GM19328 (cell line): ENCODE data around the gene OR6K2.

Source experiments
- ATAC-seq: cut with Tn5 transposase; IDR thresholded peaks from one replicate; pipeline ENCODE4 v1.9.1; 2021; ENCODE audit warnings: mild to moderate bottlenecking, moderate library complexity; ENCODE audit not compliant: unreplicated experiment

OR6K2 gene

GRCh38 chr1:158686111-158687009 lies 14.1 kb downstream of the OR6K2 start, which contains the start of gene SPTA1:
Gene SPTA1, minus strand, starts transcription at chr1:158686715. Its CDS starts 198 bp downstream, at chr1:158686517.
- ATAC-seq, result no peak

GRCh38 chr1:158685085-158685484 lies 15.4 kb downstream of the OR6K2 start:
- ATAC-seq, result no peak

- ATAC-seq, result no peak
Observed at GRCh38 chr1:158681606-158682005, 18.8 kb downstream of the OR6K2 start.

GRCh38 chr1:158679289-158679688 lies 21.2 kb downstream of the OR6K2 start:
- no peak for ATAC-seq

- no peak for ATAC-seq
Observed at GRCh38 chr1:158675563-158676323, 24.7 kb downstream of the OR6K2 start.

GRCh38 chr1:158674302-158674701 lies 26.1 kb downstream of the OR6K2 start:
- ATAC-seq, result no peak

GRCh38 chr1:158666037-158666436 lies 34.4 kb downstream of the OR6K2 start:
- no peak for ATAC-seq

GRCh38 chr1:158654571-158654970 lies 45.9 kb downstream of the OR6K2 start:
- no peak for ATAC-seq

GRCh38 chr1:158654086-158654485 lies 46.4 kb downstream of the OR6K2 start:
- no peak for ATAC-seq

GRCh38 chr1:158652721-158653334 lies 47.6 kb downstream of the OR6K2 start:
- no peak for ATAC-seq
